ENCODE data around the gene NHLRC4. TPM values are rescaled to one million over a fixed set of nuclear protein-coding genes. Genes with fewer than 3 reads are reported as not detected.

Gene NHLRC4
- total and polyA plus RNA-seq, 9 of the 15 experiments (the other 6 are each of a cell fraction or from before 2014, with no cell fraction given): 0.24 to 3.7 (median 1.3) TPM; not detected in 2

DNA sequence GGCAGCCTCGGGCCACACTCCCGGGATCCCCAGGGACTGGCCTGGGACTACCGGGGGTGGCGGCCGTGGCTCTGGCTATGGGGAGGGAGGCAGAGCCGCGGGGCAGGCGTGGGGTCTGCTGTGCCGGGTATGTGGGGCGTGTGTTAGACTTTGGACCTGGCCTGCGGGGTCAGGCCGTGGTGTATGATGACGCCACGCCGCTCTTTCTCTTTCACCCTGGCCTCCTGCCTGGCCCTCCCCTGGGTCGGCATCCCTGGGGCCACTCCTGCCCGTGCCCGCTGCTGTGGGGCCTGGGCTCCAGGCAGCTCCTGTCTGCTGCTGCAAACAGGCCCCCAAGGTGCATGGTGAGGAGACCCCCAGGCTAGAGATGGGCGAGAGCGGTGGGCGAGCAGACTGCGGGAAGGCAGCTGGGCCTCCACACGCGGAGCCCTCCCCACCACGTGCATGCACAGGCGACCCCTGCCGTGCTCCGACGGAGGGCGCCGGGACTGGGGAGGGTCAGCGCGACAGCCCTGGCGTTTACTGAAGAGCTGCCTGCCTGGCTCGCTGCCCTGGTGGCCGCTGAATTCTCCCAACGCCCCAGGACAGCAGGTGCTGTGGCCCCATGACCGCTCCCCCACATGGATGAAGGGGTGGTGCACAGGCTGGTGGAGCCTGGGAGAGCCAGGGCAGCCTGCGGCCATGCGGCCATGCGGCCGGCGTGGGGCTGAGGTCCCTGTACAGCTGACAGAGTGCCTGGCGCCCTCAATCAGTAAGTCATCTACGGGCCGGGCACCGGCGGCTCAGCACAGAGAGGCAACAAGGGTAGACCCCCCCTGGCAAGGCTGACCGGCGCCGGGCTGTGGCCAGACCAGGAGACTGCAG is 23.3 kb upstream of the NHLRC4 start:
- in situ Hi-C loops (cut with MboI) (no loop called here), intact Hi-C loops (cut with micrococcal nuclease) (no loop called here)
- DNase-seq (ENCODE audit: extremely low read depth in 1 of 4, low spot score in 3 of 4): no peak
- no peak for FAIRE-seq
- H3K27me3 ChIP-seq (ENCODE audit: control insufficient read depth in 2 of 2, insufficient read depth in 2 of 2, low read length in 2 of 2): no peaks in the 10 kb centered on the region
- ATAC-seq: no peak
- H3K9me3 ChIP-seq (replicated peaks; ENCODE audit: control insufficient read depth, insufficient read depth, low read depth, low read length): no peaks in the 10 kb centered on the region
- H2AFZ ChIP-seq (ENCODE audit: low read depth, low read length): no peak overlapping the region
- H3K9me1 ChIP-seq (ENCODE audit: control insufficient read depth, insufficient read depth, low read length): peaks cover 4% of the 10 kb centered on the region
- H3K4me3 ChIP-seq: no peak overlapping the region
- H4K20me1 ChIP-seq (replicated peaks; ENCODE audit: control insufficient read depth, insufficient read depth, low read length): 0 out of 2 replicates have a peak, but pooled peaks cover 7% of the 10 kb centered on the region
- H3K36me3 ChIP-seq (ENCODE audit: control insufficient read depth, insufficient read depth, low read length): peaks cover 67% of the 10 kb centered on the region; the same call in 1 of the 3 replicates
- TF ChIP-seq SMAD1 (IDR thresholded peaks at IDR 0.05; ENCODE audit: low read depth, low read length, partially characterized antibody) (no peak), KLF16 (IDR thresholded peaks at IDR 0.05) (no peak), SAFB2 (IDR thresholded peaks at IDR 0.05; ENCODE audit: borderline replicate concordance, low read depth, low read length, severe bottlenecking) (no peak), ZFP36 (IDR thresholded peaks at IDR 0.05; ENCODE audit: low read depth, low read length, partially characterized antibody) (no peak), RBM34 (IDR thresholded peaks at IDR 0.05; ENCODE audit: borderline replicate concordance, insufficient read depth, low read length) (no peak)
- TF ChIP-seq, protein P1, sequence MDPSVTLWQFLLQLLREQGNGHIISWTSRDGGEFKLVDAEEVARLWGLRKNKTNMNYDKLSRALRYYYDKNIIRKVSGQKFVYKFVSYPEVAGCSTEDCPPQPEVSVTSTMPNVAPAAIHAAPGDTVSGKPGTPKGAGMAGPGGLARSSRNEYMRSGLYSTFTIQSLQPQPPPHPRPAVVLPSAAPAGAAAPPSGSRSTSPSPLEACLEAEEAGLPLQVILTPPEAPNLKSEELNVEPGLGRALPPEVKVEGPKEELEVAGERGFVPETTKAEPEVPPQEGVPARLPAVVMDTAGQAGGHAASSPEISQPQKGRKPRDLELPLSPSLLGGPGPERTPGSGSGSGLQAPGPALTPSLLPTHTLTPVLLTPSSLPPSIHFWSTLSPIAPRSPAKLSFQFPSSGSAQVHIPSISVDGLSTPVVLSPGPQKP (CRISPR knock-in tag; IDR thresholded peaks at IDR 0.05): no peak
- BruUV-seq (replicated peaks): no TSS peak
- 96% methylated on average over 34 of the region's 51 CpGs for WGBS (ENCODE audit: insufficient coverage, low coverage, missing lambda C conversion rate)
- H3K79me2 ChIP-seq (ENCODE audit: control insufficient read depth, insufficient read depth, low read length): peaks cover 88% of the 10 kb centered on the region
- peaks cover 0 to 73% of the 10 kb centered on the region in 2 experiments; a peak in 3 of 5 replicates for H3K4me1 ChIP-seq (replicated peaks in 1 of 2; ENCODE audit: control insufficient read depth in 2 of 2, insufficient read depth in 2 of 2, low read length in 2 of 2)
- H3K27ac ChIP-seq (ENCODE audit: extremely low read depth, low read depth, low read length): no peak overlapping the region
- H3K4me2 ChIP-seq (ENCODE audit: insufficient read depth, low read length): no peak overlapping the region
- H3K9ac ChIP-seq (ENCODE audit: insufficient read depth in 1 of 2, low read depth in 2 of 2, low read length in 2 of 2): peak overlapping the region in 1 of 2 experiments; percentile 36; a peak in 2 of 4 replicates
- CTCF ChIA-PET (ENCODE audit: low intra/inter-chr PET ratio): no interaction called here
- POLR2A ChIA-PET: interaction anchor here (0.9 to 1.0 kb wide), 2 partner anchors 9 to 15 kb away, joined by 3 read pairs; no protein-coding TSS in a partner anchor
